Measurements from ENCODE around the gene UBASH3A.

UBASH3A gene

DNA sequence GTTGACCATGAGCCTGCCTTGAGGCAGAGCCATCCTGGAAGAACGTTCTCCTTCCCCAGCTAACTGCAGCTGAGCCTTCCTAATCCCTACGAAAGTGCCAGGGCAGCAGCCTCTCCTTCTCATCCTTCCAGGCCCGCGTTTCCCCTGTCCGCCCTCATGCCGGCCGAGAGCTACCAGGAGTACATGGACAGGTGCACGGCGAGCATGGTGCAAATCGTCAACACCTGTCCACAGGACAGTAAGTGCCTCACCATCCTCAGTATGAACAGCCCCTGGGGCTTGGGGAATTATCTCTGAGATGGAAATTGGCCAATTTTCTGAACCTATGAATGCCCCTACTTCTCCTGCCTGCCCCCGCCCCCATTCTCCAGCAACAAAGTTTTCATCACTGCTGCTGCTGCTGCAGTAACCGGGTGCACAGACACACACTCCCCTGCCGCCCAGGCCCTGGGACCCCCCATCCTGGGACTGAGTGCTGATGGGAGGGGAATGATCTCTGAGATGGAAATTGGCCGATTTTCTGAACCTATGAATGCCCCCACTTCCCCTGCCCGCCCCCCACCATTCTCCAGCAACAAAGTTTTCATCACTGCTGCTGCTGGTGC, 39.6 kb downstream of the UBASH3A start:
- Histone ChIP-seq H3K4me3 (ENCODE audit: low read depth, low read length) (no peak overlapping the region), H3K9me3 (ENCODE audit: control insufficient read depth, insufficient read depth, low read length) (no peaks in the 10 kb centered on the region), H3K4me1 (ENCODE audit: control insufficient read depth, insufficient read depth, low read length) (no peaks in the 10 kb centered on the region), H3K36me3 (ENCODE audit: control insufficient read depth, insufficient read depth, low read length) (no peaks in the 10 kb centered on the region), H3K27ac (ENCODE audit: low read depth, low read length) (no peak overlapping the region), H3K9ac (ENCODE audit: low read depth, low read length) (no peak overlapping the region), H3K27me3 (ENCODE audit: control insufficient read depth, insufficient read depth, low read length) (no peaks in the 10 kb centered on the region)

DNA sequence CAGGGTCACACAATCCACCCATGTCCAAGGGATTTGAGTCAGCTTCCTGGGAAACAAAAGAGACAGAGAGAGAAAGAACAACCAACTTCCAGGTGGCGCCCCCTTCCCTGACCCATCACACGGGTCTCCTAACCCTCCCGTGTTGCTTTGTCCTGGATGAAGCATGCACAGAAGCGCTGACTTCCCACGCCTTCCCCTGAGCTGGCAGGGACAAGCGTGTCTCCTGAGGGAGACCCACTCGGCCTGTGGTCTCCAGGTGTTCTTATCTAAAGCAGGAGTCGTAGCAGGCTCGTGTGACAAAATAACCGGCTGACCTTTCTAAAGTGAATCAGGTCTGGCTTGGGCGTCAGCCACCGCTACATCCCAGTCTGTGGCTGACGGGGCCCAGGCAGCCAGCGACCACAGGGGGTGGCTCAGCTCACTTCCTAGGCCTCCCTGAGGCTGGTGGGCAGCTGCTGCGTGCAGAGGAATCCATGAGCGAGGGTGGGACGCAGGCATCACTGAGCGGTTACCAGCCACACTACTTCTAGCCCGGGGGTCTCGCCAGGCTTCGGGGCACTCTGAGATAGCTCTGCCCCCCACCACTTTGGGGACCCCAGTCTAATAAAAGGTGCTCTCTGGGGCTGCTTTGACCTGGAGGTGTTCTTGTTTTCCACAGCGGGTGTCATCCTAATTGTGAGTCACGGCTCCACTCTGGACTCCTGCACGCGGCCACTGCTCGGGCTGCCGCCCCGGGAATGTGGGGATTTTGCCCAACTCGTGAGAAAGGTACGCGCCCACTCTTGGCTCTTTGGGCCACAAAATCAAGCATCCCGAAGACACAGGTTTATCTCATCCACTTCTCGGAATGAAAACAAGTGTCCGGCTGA, 40.4 kb downstream of the UBASH3A start:
- no peaks in the 10 kb centered on the region for H3K36me3 ChIP-seq (ENCODE audit: control insufficient read depth, insufficient read depth, low read length)
- no peak overlapping the region for H3K27ac ChIP-seq (ENCODE audit: low read depth, low read length)
- H3K9ac ChIP-seq (ENCODE audit: low read depth, low read length), result no peak overlapping the region
- no peaks in the 10 kb centered on the region for H3K27me3 ChIP-seq (ENCODE audit: control insufficient read depth, insufficient read depth, low read length)
- H3K9me3 ChIP-seq (ENCODE audit: control insufficient read depth, insufficient read depth, low read length), result no peaks in the 10 kb centered on the region
- H3K4me1 ChIP-seq (ENCODE audit: control insufficient read depth, insufficient read depth, low read length), result no peaks in the 10 kb centered on the region
- no peak overlapping the region for H3K4me3 ChIP-seq (ENCODE audit: low read depth, low read length)

DNA sequence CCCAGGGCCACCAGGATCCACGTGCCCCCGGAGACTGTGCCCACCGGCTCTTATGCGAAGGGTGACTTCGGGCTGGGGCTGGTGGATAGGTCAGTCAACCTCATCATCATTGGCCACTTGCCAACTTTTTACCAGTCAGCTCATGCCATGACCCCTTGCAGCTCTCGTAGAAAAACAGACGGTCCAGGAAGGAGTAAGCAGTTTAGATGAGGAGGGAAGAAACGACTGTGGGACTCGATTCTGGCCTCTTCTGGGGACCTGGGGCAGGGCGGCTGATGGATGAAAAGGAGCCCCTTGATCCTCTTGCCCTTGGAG, 41.0 kb downstream of the UBASH3A start:
- Histone ChIP-seq H3K4me1 (ENCODE audit: control insufficient read depth, insufficient read depth, low read length) (no peaks in the 10 kb centered on the region), H3K4me3 (ENCODE audit: low read depth, low read length) (no peak overlapping the region), H3K27me3 (ENCODE audit: control insufficient read depth, insufficient read depth, low read length) (no peaks in the 10 kb centered on the region), H3K36me3 (ENCODE audit: control insufficient read depth, insufficient read depth, low read length) (no peaks in the 10 kb centered on the region), H3K9ac (ENCODE audit: low read depth, low read length) (no peak overlapping the region), H3K27ac (ENCODE audit: low read depth, low read length) (no peak overlapping the region), H3K9me3 (ENCODE audit: control insufficient read depth, insufficient read depth, low read length) (no peaks in the 10 kb centered on the region)

GRCh38 chr21:42445311-42445710, 41.6 kb downstream of the UBASH3A start:
- H3K27ac ChIP-seq (ENCODE audit: low read depth, low read length), result no peak overlapping the region
- no peaks in the 10 kb centered on the region for H3K36me3 ChIP-seq (ENCODE audit: control insufficient read depth, insufficient read depth, low read length)
- no peaks in the 10 kb centered on the region for H3K4me1 ChIP-seq (ENCODE audit: control insufficient read depth, insufficient read depth, low read length)
- H3K9ac ChIP-seq (ENCODE audit: low read depth, low read length), result no peak overlapping the region
- no peak overlapping the region for H3K4me3 ChIP-seq (ENCODE audit: low read depth, low read length)
- H3K27me3 ChIP-seq (ENCODE audit: control insufficient read depth, insufficient read depth, low read length), result no peaks in the 10 kb centered on the region
- H3K9me3 ChIP-seq (ENCODE audit: control insufficient read depth, insufficient read depth, low read length), result no peaks in the 10 kb centered on the region

- Histone ChIP-seq H3K27me3 (ENCODE audit: control insufficient read depth, insufficient read depth, low read length) (no peaks in the 10 kb centered on the region), H3K4me3 (ENCODE audit: low read depth, low read length) (no peak overlapping the region), H3K27ac (ENCODE audit: low read depth, low read length) (no peak overlapping the region), H3K9me3 (ENCODE audit: control insufficient read depth, insufficient read depth, low read length) (no peaks in the 10 kb centered on the region), H3K4me1 (ENCODE audit: control insufficient read depth, insufficient read depth, low read length) (peaks cover 4% of the 10 kb centered on the region; the same call in 1 of the 2 replicates), H3K9ac (ENCODE audit: low read depth, low read length) (no peak overlapping the region), H3K36me3 (ENCODE audit: control insufficient read depth, insufficient read depth, low read length) (no peaks in the 10 kb centered on the region)
Measured at GRCh38 chr21:42446531-42446930, 42.8 kb downstream of the UBASH3A start.

DNA sequence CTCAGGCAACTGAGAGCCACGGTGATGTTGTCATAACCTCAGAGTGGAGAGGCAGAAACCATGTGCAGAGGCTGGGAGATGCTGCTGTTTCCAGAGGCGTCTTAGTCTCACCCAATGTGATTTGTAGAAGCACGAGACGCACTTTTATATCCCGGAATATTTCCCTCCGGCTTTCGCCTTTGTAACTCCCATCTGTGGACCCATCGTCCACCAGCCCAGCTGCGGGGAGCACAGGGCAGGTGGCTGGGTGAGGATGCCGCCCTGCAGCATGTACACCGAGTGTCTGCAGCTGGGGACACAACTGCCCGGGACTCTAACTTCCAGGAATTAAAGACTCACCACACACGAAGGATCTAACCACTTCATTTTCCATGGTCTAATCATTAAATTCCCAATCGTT, 43.5 kb downstream of the UBASH3A start:
- H3K27me3 ChIP-seq (ENCODE audit: control insufficient read depth, insufficient read depth, low read length), result no peaks in the 10 kb centered on the region
- no peaks in the 10 kb centered on the region for H3K36me3 ChIP-seq (ENCODE audit: control insufficient read depth, insufficient read depth, low read length)
- H3K27ac ChIP-seq (ENCODE audit: low read depth, low read length), result no peak overlapping the region
- H3K4me3 ChIP-seq (ENCODE audit: low read depth, low read length), result no peak overlapping the region
- H3K4me1 ChIP-seq (ENCODE audit: control insufficient read depth, insufficient read depth, low read length), result peaks cover 4% of the 10 kb centered on the region; the same call in 1 of the 2 replicates
- H3K9me3 ChIP-seq (ENCODE audit: control insufficient read depth, insufficient read depth, low read length), result no peaks in the 10 kb centered on the region
- H3K9ac ChIP-seq (ENCODE audit: low read depth, low read length), result no peak overlapping the region

GRCh38 chr21:42447732-42448131, 44.0 kb downstream of the UBASH3A start:
- no peaks in the 10 kb centered on the region for H3K36me3 ChIP-seq (ENCODE audit: control insufficient read depth, insufficient read depth, low read length)
- H3K4me3 ChIP-seq (ENCODE audit: low read depth, low read length), result no peak overlapping the region
- no peak overlapping the region for H3K27ac ChIP-seq (ENCODE audit: low read depth, low read length)

GRCh38 chr21:42448686-42449085, 45.0 kb downstream of the UBASH3A start:
- Histone ChIP-seq H3K27ac (ENCODE audit: low read depth, low read length) (no peak overlapping the region), H3K4me1 (ENCODE audit: control insufficient read depth, insufficient read depth, low read length) (peaks cover 4% of the 10 kb centered on the region; the same call in 1 of the 2 replicates), H3K9ac (ENCODE audit: low read depth, low read length) (no peak overlapping the region), H3K4me3 (ENCODE audit: low read depth, low read length) (no peak overlapping the region), H3K36me3 (ENCODE audit: control insufficient read depth, insufficient read depth, low read length) (no peaks in the 10 kb centered on the region), H3K27me3 (ENCODE audit: control insufficient read depth, insufficient read depth, low read length) (no peaks in the 10 kb centered on the region), H3K9me3 (ENCODE audit: control insufficient read depth, insufficient read depth, low read length) (no peaks in the 10 kb centered on the region)

More at GRCh38 chr21:42447732-42448131, 44.0 kb downstream of the UBASH3A start:
- H3K9ac ChIP-seq (ENCODE audit: low read depth, low read length), result no peak overlapping the region
- H3K4me1 ChIP-seq (ENCODE audit: control insufficient read depth, insufficient read depth, low read length), result peaks cover 4% of the 10 kb centered on the region; the same call in 1 of the 2 replicates
- H3K9me3 ChIP-seq (ENCODE audit: control insufficient read depth, insufficient read depth, low read length), result no peaks in the 10 kb centered on the region
- H3K27me3 ChIP-seq (ENCODE audit: control insufficient read depth, insufficient read depth, low read length), result no peaks in the 10 kb centered on the region

GRCh38 chr21:42451941-42452340, 48.2 kb downstream of the UBASH3A start:
- Histone ChIP-seq H3K9me3 (ENCODE audit: control insufficient read depth, insufficient read depth, low read length) (no peaks in the 10 kb centered on the region), H3K27ac (ENCODE audit: low read depth, low read length) (no peak overlapping the region), H3K27me3 (ENCODE audit: control insufficient read depth, insufficient read depth, low read length) (no peaks in the 10 kb centered on the region), H3K36me3 (ENCODE audit: control insufficient read depth, insufficient read depth, low read length) (no peaks in the 10 kb centered on the region), H3K4me3 (ENCODE audit: low read depth, low read length) (no peak overlapping the region), H3K9ac (ENCODE audit: low read depth, low read length) (no peak overlapping the region), H3K4me1 (ENCODE audit: control insufficient read depth, insufficient read depth, low read length) (peaks cover 4% of the 10 kb centered on the region; the same call in 1 of the 2 replicates)

- no peak overlapping the region for H3K4me3 ChIP-seq (ENCODE audit: low read depth, low read length)
- H3K36me3 ChIP-seq (ENCODE audit: control insufficient read depth, insufficient read depth, low read length), result no peaks in the 10 kb centered on the region
- H3K4me1 ChIP-seq (ENCODE audit: control insufficient read depth, insufficient read depth, low read length), result peaks cover 4% of the 10 kb centered on the region; the same call in 1 of the 2 replicates
- no peaks in the 10 kb centered on the region for H3K27me3 ChIP-seq (ENCODE audit: control insufficient read depth, insufficient read depth, low read length)
- H3K9me3 ChIP-seq (ENCODE audit: control insufficient read depth, insufficient read depth, low read length), result no peaks in the 10 kb centered on the region
- H3K9ac ChIP-seq (ENCODE audit: low read depth, low read length), result no peak overlapping the region
- no peak overlapping the region for H3K27ac ChIP-seq (ENCODE audit: low read depth, low read length)
Measured at GRCh38 chr21:42452401-42453223, 48.9 kb downstream of the UBASH3A start.

Data from HUES48 (cell line).